ENCODE data around the gene PNPLA1.

PNPLA1 gene

GRCh38 chr6:36246506-36247268 lies 23.2 kb upstream of the PNPLA1 start:
- DNase-seq (ENCODE audit: low spot score): no peak

- no peak for DNase-seq (ENCODE audit: low spot score)
These were observed 22.2 kb upstream of the PNPLA1 start for GRCh38 chr6:36247693-36248092.

GRCh38 chr6:36248980-36249379 lies 20.9 kb upstream of the PNPLA1 start:
- no peak for DNase-seq (ENCODE audit: low spot score)

- no peak for DNase-seq (ENCODE audit: low spot score)
These were observed 20.3 kb upstream of the PNPLA1 start for GRCh38 chr6:36249536-36249935.

- DNase-seq (ENCODE audit: low spot score): no peak
These were observed 17.9 kb upstream of the PNPLA1 start for GRCh38 chr6:36252005-36252404.

- no peak for DNase-seq (ENCODE audit: low spot score)
These were observed 6.4 kb upstream of the PNPLA1 start for GRCh38 chr6:36263390-36264000.

- DNase-seq (ENCODE audit: low spot score): no peak
These were observed 4.1 kb upstream of the PNPLA1 start for GRCh38 chr6:36265744-36266143.

GRCh38 chr6:36266913-36267644 lies 2.8 kb upstream of the PNPLA1 start:
- DNase-seq (ENCODE audit: low spot score): no peak

GRCh38 chr6:36267731-36268477 lies 2.0 kb upstream of the PNPLA1 start:
- DNase-seq (ENCODE audit: low spot score): no peak

- DNase-seq (ENCODE audit: low spot score): no peak
These were observed 1.2 kb upstream of the PNPLA1 start for GRCh38 chr6:36268478-36269275.

- DNase-seq (ENCODE audit: low spot score): no peak
These were observed 2.4 kb downstream of the PNPLA1 start for GRCh38 chr6:36272234-36272633.

GRCh38 chr6:36273067-36273466 lies 3.2 kb downstream of the PNPLA1 start:
- no peak for DNase-seq (ENCODE audit: low spot score)

GRCh38 chr6:36273802-36274514 lies 4.1 kb downstream of the PNPLA1 start:
- no peak for DNase-seq (ENCODE audit: low spot score)

GRCh38 chr6:36276581-36277536 lies 7.0 kb downstream of the PNPLA1 start:
- no peak for DNase-seq (ENCODE audit: low spot score)

- no peak for DNase-seq (ENCODE audit: low spot score)
These were observed 8.1 kb downstream of the PNPLA1 start for GRCh38 chr6:36277946-36278470.

GRCh38 chr6:36280467-36280866 lies 10.6 kb downstream of the PNPLA1 start:
- DNase-seq (ENCODE audit: low spot score): no peak

- no peak for DNase-seq (ENCODE audit: low spot score)
These were observed 11.1 kb downstream of the PNPLA1 start for GRCh38 chr6:36280983-36281382.

GRCh38 chr6:36283608-36284007 lies 13.7 kb downstream of the PNPLA1 start:
- no peak for DNase-seq (ENCODE audit: low spot score)

GRCh38 chr6:36284359-36284758 lies 14.5 kb downstream of the PNPLA1 start:
- no peak for DNase-seq (ENCODE audit: low spot score)

Data from SK-N-DZ (cell line).